K562 (cell line): ENCODE data around the gene ANGEL2.
"Not testable (repeated sequence)": the region's sequence is repeated elsewhere in the genome, so short reads cannot be mapped to it uniquely, and the experiment has no call there.

ENCODE experiments used
- CBX1 ChIP-seq: sonication (generic); IDR thresholded peaks from 2 replicates; pipeline ENCODE4 v1.6.1; 2016; ENCODE audit warnings: antibody characterized with exemption, low read depth, mild to moderate bottlenecking
- FOS ChIP-seq: IDR thresholded peaks from 3 replicates; pipeline ENCODE4 v1.6.1; 2011; ENCODE audit not compliant: insufficient read length; ENCODE audit errors: extremely low read depth
- RAD21 ChIP-seq, 2 experiments: fragments of 250-450 bp in 1 of 2; fragments of 450-650 bp in 1 of 2; sonication (Bioruptor Pico) in 1 of 2; formaldehyde crosslinking in 1 of 2; IDR thresholded peaks in 1 of 2; conservative IDR thresholded peaks in 1 of 2; 2 replicates each; pipeline versions ENCODE4 v1.4.0 to v1.8.0; 2020 to 2022; ENCODE audit warnings: mild to moderate bottlenecking in 2 of 2, moderate library complexity in 1 of 2
- TFAM ChIP-seq: fragments of 250-450 bp; sonication (Bioruptor Pico); conservative IDR thresholded peaks from 2 replicates; pipeline ENCODE4 v1.5.0; 2021; ENCODE audit warnings: mild to moderate bottlenecking, moderate library complexity
- TF ChIP-seq, protein P1 (sequence below): fragments of 450-650 bp; formaldehyde crosslinking; IDR thresholded peaks from 2 replicates; pipeline ENCODE4 v1.4.0; 2020; ENCODE audit warnings: mild to moderate bottlenecking, moderate library complexity

DNA sequence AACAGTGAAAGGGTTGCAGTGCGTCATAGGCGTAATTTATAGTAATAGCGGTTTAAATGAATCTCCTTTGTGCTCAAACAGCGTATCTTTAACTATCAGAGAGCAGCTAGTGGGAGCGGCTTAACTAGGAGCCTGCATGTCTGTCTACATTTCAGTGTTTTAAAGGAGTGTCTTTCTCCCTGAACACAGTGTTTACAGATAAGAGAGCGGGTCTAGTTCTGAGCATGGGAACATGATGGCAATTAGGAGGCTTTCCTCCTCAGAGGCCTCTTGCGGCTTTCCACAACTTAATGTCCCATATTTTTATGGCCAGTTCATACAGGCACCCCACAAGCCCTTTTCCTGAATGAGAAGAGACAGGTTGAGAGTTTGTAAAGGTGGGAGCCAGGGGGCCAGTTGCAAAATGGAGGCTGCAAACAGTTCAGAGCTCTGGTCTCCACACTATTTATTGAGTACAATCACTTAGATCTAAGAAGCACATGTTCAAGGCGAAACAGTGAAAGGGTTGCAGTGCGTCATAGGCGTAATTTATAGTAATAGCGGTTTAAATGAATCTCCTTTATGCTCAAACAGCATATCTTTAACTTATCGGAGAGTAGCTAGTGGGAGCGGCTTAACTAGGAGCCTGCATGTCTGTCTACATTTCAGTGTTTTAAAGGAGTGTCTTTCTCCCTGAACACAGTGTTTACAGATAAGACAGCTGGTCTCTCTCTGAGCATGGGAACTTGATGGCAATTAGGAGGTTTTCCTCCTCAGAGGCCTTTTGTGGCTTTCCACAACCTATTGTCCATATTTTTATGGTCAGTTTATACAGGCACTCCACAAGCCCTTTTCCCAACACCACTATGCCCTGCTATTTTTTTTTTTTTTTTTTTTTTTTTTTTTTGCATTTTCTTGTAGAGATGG is 29.9 kb upstream of the ANGEL2 start:
- TF ChIP-seq RAD21 (CRISPR knock-in tag; conservative IDR thresholded peaks at IDR 0.05 in 1 of 2, IDR thresholded peaks at IDR 0.05 in 1 of 2), result peak in 1 of 2 experiments; percentile 6; a peak in 2 of 4 replicates
- TF ChIP-seq, protein P1, sequence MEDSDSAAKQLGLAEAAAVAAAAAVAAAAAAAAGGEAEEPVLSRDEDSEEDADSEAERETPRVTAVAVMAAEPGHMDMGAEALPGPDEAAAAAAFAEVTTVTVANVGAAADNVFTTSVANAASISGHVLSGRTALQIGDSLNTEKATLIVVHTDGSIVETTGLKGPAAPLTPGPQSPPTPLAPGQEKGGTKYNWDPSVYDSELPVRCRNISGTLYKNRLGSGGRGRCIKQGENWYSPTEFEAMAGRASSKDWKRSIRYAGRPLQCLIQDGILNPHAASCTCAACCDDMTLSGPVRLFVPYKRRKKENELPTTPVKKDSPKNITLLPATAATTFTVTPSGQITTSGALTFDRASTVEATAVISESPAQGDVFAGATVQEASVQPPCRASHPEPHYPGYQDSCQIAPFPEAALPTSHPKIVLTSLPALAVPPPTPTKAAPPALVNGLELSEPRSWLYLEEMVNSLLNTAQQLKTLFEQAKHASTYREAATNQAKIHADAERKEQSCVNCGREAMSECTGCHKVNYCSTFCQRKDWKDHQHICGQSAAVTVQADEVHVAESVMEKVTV (CRISPR knock-in tag), result not testable (repeated sequence)
- TF ChIP-seq TFAM, FOS, CBX1: not testable (repeated sequence)
